ENCODE data around the gene COBL. TPM values are rescaled to one million over a fixed set of nuclear protein-coding genes. Genes with fewer than 3 reads are reported as not detected.

Gene COBL
- total and polyA plus RNA-seq, 2 donors (not counting 3 experiments of a cell fraction or from before 2014, with no cell fraction given), result 0.11 TPM; not detected in 1

DNA sequence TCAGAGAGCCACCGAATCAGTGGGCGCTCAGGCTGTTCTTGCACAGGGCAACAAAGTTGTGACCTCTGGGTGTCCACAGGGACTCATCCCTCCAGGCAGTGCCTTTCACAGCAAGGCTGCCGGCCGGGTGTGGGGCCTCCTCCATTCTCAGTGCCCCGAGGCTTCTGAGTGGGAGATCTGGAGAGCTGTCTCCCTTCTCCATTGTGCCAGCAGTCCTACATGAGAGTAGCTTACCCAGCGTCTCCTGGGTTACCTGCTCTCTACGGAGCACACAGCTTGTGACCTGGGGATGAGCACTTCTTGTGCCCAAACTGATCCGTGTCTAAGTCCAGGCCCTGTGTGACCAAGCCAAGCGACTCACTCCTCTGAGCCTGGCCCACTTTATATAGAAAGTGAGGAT lies 293.1 kb downstream of the COBL start:
- DNase-seq (ENCODE audit: low read depth, low spot score) (no peak), FAIRE-seq (no peak)
- H3K27ac ChIP-seq (ENCODE audit: insufficient read depth, low read depth, low read length), result no peak overlapping the region
- no TSS peak for BruUV-seq (replicated peaks)
- no peaks in the 10 kb centered on the region for H3K9me1 ChIP-seq (replicated peaks; ENCODE audit: control insufficient read depth, extremely low read depth, insufficient read depth, low read length)
- no peaks in the 10 kb centered on the region for H3K79me2 ChIP-seq (ENCODE audit: control insufficient read depth, insufficient read depth, low read length)
- H3K9me3 ChIP-seq (replicated peaks; ENCODE audit: control insufficient read depth, insufficient read depth, low read length), result no peaks in the 10 kb centered on the region
- ChIA-PET CTCF (no interaction called here), POLR2A (no interaction called here)
- H3K4me2 ChIP-seq (ENCODE audit: insufficient read depth, low read length), result no peak overlapping the region
- no peak overlapping the region for H3K4me3 ChIP-seq (replicated peaks in 1 of 3; ENCODE audit: insufficient read depth in 1 of 3, low read depth in 1 of 3, low read length in 3 of 3)
- no peak for TF ChIP-seq JUN (IDR thresholded peaks at IDR 0.05; ENCODE audit: borderline replicate concordance, insufficient read depth, insufficient read length, low read depth)
- no peak for TF ChIP-seq POLR2AphosphoS5 (IDR thresholded peaks at IDR 0.05; ENCODE audit: insufficient read depth, low read depth, low read length)
- no peak for TF ChIP-seq MYC (IDR thresholded peaks at IDR 0.05; ENCODE audit: low read depth, low read length)
- TF ChIP-seq, protein P1, sequence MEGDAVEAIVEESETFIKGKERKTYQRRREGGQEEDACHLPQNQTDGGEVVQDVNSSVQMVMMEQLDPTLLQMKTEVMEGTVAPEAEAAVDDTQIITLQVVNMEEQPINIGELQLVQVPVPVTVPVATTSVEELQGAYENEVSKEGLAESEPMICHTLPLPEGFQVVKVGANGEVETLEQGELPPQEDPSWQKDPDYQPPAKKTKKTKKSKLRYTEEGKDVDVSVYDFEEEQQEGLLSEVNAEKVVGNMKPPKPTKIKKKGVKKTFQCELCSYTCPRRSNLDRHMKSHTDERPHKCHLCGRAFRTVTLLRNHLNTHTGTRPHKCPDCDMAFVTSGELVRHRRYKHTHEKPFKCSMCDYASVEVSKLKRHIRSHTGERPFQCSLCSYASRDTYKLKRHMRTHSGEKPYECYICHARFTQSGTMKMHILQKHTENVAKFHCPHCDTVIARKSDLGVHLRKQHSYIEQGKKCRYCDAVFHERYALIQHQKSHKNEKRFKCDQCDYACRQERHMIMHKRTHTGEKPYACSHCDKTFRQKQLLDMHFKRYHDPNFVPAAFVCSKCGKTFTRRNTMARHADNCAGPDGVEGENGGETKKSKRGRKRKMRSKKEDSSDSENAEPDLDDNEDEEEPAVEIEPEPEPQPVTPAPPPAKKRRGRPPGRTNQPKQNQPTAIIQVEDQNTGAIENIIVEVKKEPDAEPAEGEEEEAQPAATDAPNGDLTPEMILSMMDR (IDR thresholded peaks at IDR 0.05; ENCODE audit: extremely low read depth in 1 of 2, insufficient read depth in 1 of 2, low read depth in 1 of 2, low read length in 2 of 2), result no peak
- TF ChIP-seq EZH2 (IDR thresholded peaks at IDR 0.05; ENCODE audit: borderline replicate concordance, low read depth, low read length, severe bottlenecking), result no peak
- TF ChIP-seq POLR2A (IDR thresholded peaks at IDR 0.05; ENCODE audit: low read depth, low read length), result no peak
- TF ChIP-seq FOS (IDR thresholded peaks at IDR 0.05; ENCODE audit: borderline replicate concordance, insufficient read depth, low read length), result no peak
- TF ChIP-seq GATA2 (IDR thresholded peaks at IDR 0.05; ENCODE audit: insufficient read depth, insufficient read length, low read depth, low read length), result no peak
- TF ChIP-seq MAX (IDR thresholded peaks at IDR 0.05; ENCODE audit: insufficient read depth, insufficient read length), result no peak
- intact Hi-C loops (cut with micrococcal nuclease) (no loop called here), dilution Hi-C loops (cut with MboI; ENCODE audit: extremely low pct_ligation_motif_present, low sequenced_read_pairs) (no loop called here)
- no peak overlapping the region for H2AFZ ChIP-seq (ENCODE audit: low read depth, low read length)
- H3K9ac ChIP-seq (replicated peaks; ENCODE audit: extremely low read depth, insufficient read depth, low read length), result no peak overlapping the region
- H4K20me1 ChIP-seq (replicated peaks; ENCODE audit: control insufficient read depth, extremely low read depth, insufficient read depth, low read length), result no peaks in the 10 kb centered on the region
- H3K36me3 ChIP-seq (ENCODE audit: control insufficient read depth in 2 of 2, extremely low read depth in 1 of 2, insufficient read depth in 2 of 2, low read length in 2 of 2), result no peaks in the 10 kb centered on the region
- no peaks in the 10 kb centered on the region for H3K27me3 ChIP-seq (ENCODE audit: control insufficient read depth in 2 of 2, insufficient read depth in 2 of 2, low read length in 2 of 2)
- H3K4me1 ChIP-seq (ENCODE audit: control insufficient read depth, extremely low read depth, insufficient read depth, low read length), result no peaks in the 10 kb centered on the region
